ENCODE data around the gene RASD2.

DNA sequence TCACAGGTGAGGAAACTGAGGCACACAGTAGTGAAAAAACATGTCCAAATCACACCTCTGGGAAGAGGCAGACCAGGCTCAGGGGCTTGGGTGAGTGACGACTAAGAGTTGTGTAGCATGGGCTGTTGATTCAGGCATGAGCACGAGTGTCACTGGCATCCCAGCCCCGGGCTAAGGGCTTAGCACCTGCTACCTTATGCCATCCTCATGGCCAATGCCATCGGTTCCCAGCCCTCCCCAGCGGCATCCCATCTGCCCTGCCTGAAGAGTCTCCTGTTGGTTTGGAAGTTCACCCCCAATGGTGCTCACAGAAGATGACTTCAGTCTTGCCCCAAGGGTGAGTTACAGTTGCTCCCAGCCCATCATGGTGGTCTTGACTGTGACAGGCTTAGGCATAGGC, 54.1 kb downstream of the RASD2 start:
- no peak for TF ChIP-seq FOXP2 (optimal IDR thresholded peaks at IDR 0.05; ENCODE audit: control extremely low read depth, extremely low read length, insufficient read depth)
- TF ChIP-seq EZH2 (IDR thresholded peaks at IDR 0.05): no peak
- TF ChIP-seq POLR2AphosphoS5 (IDR thresholded peaks at IDR 0.05; ENCODE audit: borderline replicate concordance, low read depth, low read length): no peak

All from SK-N-MC (cell line).